GM18858 (cell line): ENCODE results near the gene PATE1.
"Not testable (repeated sequence)": the region's sequence is repeated elsewhere in the genome, so short reads cannot be mapped to it uniquely, and the experiment has no call there.

Experiments used
- ATAC-seq: cut with Tn5 transposase; IDR thresholded peaks from one replicate; pipeline ENCODE4 v1.9.1; 2021; ENCODE audit not compliant: unreplicated experiment

Gene PATE1

DNA sequence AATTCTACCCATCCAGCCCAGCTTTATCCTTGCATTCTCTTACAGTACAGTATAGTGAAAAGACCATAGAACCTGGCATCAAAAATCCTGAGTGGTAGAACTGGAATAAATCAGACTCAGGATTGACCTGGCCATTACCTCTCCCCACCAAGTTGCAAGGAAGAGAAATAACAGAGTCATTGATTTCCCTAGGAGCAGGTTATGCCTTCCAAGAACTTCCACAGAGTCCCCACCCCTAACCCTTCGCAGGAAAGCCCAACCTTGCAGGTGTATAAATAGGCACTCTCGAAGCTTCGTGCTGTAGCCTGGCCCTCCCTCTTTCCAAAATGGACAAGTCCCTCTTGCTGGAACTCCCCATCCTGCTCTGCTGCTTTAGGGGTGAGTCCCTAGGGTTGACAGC is at the start of gene PATE1:
Gene PATE1, plus strand, starts transcription at position 301 of the 400 bp plus-strand sequence. Its CDS starts 26 bp downstream, at position 327.
- ATAC-seq, result no peak

GRCh38 chr11:125701018-125701610 is 45.0 kb upstream of the PATE1 start:
- ATAC-seq, result no peak

DNA sequence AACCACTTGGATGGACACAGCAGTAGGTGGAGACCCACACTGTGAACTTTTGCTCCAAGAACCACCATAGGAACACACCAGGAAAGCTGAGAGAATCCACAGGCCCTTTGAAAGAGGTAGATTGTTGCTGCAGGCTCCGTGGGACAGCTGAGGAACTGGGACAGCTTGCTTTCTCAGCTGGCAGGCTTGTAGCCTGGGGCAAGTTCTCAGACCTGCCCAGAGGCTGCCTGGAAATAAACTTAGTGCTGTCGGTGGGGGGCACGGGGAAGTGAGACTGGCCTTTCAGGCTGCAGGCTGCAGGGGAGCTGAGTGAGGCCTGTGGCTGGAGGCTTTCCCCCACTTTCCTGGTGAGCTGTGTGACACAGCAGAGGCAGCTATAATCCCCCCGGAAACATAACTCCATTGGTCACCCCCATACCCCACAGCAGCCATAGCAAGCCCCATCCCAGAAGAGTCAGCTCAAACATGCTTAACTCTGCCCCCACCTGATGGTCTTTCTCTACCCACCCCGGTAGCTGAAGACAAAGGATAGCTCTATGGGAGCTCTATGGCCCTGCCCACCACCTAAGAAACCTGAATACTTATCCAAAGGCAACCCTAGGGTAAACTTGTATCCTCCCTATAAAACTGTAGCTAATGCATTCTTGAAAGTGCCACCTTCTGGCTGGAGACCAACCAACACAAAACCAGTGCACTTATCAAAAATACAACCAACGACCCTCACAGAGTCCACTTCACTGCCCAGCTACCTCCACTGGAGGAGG is 44.0 kb upstream of the PATE1 start:
- no peak for ATAC-seq

DNA sequence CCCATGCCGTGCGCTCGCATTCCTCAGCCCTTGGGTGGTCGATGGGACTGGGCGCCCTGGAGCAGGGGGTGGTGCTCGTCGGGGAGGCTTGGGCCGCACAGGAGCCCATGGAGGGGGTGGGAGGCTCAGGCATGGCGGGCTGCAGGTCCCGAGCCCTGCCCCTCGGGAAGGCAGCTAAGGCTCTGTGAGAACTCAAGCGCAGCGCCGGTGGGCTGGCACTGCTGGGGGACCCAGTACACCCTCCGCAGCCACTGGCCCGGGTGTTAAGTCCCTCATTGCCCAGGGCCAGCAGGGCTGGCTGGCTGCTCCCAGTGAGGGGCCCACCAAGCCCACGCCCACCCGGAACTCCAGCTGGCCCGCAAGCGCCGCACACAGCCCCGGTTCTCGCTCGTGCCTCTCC is 41.4 kb upstream of the PATE1 start:
- ATAC-seq, result not testable (repeated sequence)

GRCh38 chr11:125720781-125721180 is 25.3 kb upstream of the PATE1 start:
- no peak for ATAC-seq

DNA sequence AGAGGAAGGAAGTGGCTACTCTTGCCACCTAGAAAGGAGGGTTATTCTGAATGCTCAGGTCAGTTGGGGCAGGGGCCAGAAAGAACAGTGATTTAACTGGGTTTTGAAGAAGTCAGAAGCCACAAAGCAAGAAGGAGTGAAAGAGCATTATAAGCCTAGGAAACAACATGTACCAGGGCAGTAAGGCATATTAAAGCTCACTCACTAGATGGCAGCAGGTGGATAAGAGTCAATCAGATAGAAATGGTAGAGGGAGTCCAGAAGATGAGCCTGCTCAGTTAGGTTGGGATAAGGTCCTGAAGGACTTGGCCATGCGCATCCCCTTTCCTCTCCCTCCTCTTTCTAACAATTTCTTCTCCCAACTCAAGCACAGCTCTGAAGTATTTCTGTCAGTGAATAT is 22.0 kb upstream of the PATE1 start:
- no peak for ATAC-seq

DNA sequence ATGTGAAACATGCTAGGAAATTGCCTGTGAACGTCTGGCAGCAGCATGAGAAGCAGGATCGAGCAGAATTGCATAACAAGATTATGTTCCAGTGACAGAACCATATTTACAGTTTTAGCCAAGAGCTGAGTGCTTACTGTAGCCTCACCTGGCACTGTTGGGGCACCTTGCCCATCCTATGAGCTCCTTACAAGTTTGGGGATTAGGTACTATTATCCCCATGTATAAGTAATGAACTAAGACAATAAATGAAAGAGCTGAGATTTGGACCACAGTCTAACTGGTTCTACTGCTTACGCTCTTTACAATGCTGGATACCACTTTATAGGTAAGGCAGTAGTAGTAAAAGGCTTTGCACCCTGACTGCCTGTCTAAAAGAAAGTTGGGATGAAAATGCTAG is 17.1 kb upstream of the PATE1 start:
- ATAC-seq, result no peak

DNA sequence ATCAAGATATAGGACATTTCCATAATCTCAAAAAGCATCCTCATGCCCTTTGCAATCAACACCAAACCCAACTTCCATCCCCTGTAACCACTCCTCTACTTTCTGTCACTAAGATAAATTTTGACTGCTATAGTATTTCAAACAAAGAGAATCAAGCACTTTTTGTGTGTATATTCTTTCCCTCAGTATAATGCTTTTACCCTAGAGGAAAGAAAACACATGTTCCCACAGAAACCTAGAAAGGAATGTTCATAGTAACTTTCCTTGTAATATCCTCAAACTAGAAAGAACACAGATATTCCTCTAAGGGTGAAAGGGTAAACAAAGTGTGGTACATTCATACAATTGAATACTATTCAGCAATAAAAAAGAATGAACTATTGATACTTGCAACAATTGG is 5.5 kb upstream of the PATE1 start:
- ATAC-seq, result no peak

- no peak for ATAC-seq
Observed at GRCh38 chr11:125743681-125744080, 2.4 kb upstream of the PATE1 start.

GRCh38 chr11:125750629-125751028 is 4.5 kb downstream of the PATE1 start:
- no peak for ATAC-seq

DNA sequence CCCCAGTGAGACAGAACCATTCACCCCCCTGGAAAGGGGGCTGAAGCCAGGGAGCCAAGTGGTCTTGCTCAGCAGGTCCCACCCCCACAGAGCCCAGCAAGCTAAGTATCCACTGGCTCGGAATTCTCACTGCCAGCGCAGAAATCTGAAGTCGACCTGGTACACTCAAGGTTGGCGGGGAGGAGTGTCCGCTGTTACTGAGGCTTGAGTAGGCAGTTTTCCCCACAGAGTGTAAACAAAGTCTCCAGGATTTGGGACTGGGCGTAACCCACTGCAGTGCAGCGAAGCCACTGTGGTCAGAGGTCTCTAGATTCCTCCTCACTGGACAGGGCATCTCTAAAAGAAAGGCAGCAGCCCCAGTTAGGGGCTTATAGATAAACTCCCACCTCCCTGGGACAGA is 10.0 kb downstream of the PATE1 start:
- ATAC-seq, result no peak

GRCh38 chr11:125762445-125762844 is 16.4 kb downstream of the PATE1 start:
- no peak for ATAC-seq

GRCh38 chr11:125763483-125763882 is 17.4 kb downstream of the PATE1 start:
- no peak for ATAC-seq

DNA sequence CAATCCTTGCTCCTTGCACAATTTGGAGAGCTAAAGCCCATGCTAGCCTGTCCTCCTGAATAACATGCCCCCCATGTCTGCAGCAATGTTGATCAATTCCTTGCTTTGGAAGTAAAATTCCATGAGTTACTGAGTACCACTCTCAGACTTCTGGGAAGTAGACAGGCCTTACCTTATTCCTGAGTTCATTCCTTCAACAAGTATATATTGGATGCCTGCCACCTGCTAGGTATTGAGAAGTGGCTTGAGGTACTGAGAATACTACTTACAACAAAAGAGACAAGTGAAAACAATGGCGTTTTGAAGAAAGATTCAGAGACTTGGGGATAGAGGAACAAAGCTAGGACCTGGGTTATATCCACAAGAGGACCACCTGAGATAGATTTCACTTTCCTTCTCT is 20.2 kb downstream of the PATE1 start:
- ATAC-seq, result no peak

- ATAC-seq, result no peak
Observed at GRCh38 chr11:125768336-125769046, 22.4 kb downstream of the PATE1 start.

- ATAC-seq, result no peak
Observed at GRCh38 chr11:125770583-125770982, 24.5 kb downstream of the PATE1 start.

GRCh38 chr11:125772834-125773505 is 26.9 kb downstream of the PATE1 start:
- no peak for ATAC-seq

GRCh38 chr11:125773516-125773915 is 27.4 kb downstream of the PATE1 start:
- no peak for ATAC-seq

- ATAC-seq, result no peak
Observed at GRCh38 chr11:125777309-125777708, 31.2 kb downstream of the PATE1 start.

- no peak for ATAC-seq
Observed at GRCh38 chr11:125778728-125779127, 32.6 kb downstream of the PATE1 start, which contains the start of gene PATE2. Gene PATE2 (minus strand): TSS chr11:125778828. CDS start chr11:125778773, 55 bp downstream.

DNA sequence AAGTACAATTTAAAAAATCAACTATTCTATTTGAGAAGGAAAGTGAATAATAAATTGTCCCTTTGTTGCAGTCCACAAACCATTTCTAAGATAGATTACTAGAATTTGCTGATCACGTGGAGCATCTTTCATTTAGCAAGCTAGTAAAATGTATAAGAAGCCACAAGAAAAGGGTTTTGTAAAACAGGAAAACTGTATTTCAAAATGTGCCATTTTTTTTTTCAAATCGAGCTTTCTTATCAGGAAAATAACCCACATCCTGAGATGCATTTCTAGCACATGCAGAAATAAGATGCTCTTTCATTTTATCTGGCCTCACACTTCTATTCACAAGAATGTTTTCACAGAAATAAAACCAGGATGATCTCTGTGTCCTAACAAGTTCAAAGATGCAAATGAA is 38.6 kb downstream of the PATE1 start:
- ATAC-seq, result no peak
